Liver (tissue), 9 donors: ENCODE results near the gene TSPAN19. TPM values are rescaled to one million over a fixed set of nuclear protein-coding genes. Genes with fewer than 3 reads are reported as not detected.

ENCODE experiments used
- DNase-seq: peaks from one replicate; pipeline ENCODE4 v3.0.0-alpha.2; 2017; ENCODE audit warnings: low spot score
- H3K27ac ChIP-seq, 2 donors: one replicate each; pipeline ENCODE4 v1.7.0; 2013; ENCODE audit warnings: inconsistent platforms in 2 of 2, low read length in 2 of 2, control low read depth in 1 of 2, low read depth in 1 of 2, mild to moderate bottlenecking in 1 of 2
- H3K27me3 ChIP-seq, 4 donors: one replicate each; pipeline versions ENCODE4 v1.6.1 to v1.7.0; 2013; ENCODE audit warnings: low read length in 3 of 4, inconsistent platforms in 1 of 4, mild to moderate bottlenecking in 1 of 4, moderate library complexity in 1 of 4; ENCODE audit not compliant: control insufficient read depth in 4 of 4, insufficient read depth in 4 of 4
- H3K36me3 ChIP-seq, 4 donors: one replicate each; pipeline versions ENCODE4 v1.6.1 to v1.7.0; 2013; ENCODE audit warnings: low read length in 3 of 4, mild to moderate bottlenecking in 3 of 4, low read depth in 1 of 4, moderate library complexity in 1 of 4; ENCODE audit not compliant: control insufficient read depth in 4 of 4, insufficient read depth in 3 of 4
- H3K4me1 ChIP-seq, 4 donors: one replicate each; pipeline versions ENCODE4 v1.6.1 to v1.7.0; 2013; ENCODE audit warnings: low read length in 3 of 4, mild to moderate bottlenecking in 3 of 4, moderate library complexity in 1 of 4; ENCODE audit not compliant: control insufficient read depth in 4 of 4, insufficient read depth in 4 of 4
- H3K4me3 ChIP-seq, 3 donors: one replicate each; pipeline versions ENCODE4 v1.6.1 to v1.7.0; 2013; ENCODE audit warnings: low read length in 3 of 3, control low read depth in 1 of 3, low read depth in 1 of 3, mild to moderate bottlenecking in 1 of 3
- H3K9ac ChIP-seq, 2 donors: one replicate each; pipeline ENCODE4 v1.7.0; 2013; ENCODE audit warnings: low read length in 2 of 2, mild to moderate bottlenecking in 2 of 2, moderate library complexity in 2 of 2, control low read depth in 1 of 2, low read depth in 1 of 2
- H3K9me3 ChIP-seq, 4 donors: one replicate each; pipeline versions ENCODE4 v1.6.1 to v1.7.0; 2013; ENCODE audit warnings: low read length in 3 of 4; ENCODE audit not compliant: control insufficient read depth in 4 of 4
- ATF3 ChIP-seq: IDR thresholded peaks from 2 replicates; pipeline ENCODE4 v1.6.1; 2016; ENCODE audit warnings: antibody characterized with exemption
- CTCF ChIP-seq: fragments of 150-350 bp; IDR thresholded peaks from 2 replicates; pipeline ENCODE4 v1.5.1; 2017; ENCODE audit warnings: improper control_type of control experiment, low read depth, low read length; ENCODE audit not compliant: missing input control
- FOXA1 ChIP-seq: IDR thresholded peaks from 2 replicates; pipeline ENCODE4 v1.6.1; 2016; ENCODE audit warnings: antibody characterized with exemption
- FOXA2 ChIP-seq: IDR thresholded peaks from 2 replicates; pipeline ENCODE4 v1.6.1; 2016; ENCODE audit warnings: antibody characterized with exemption
- GABPA ChIP-seq, 2 donors: IDR thresholded peaks in 1 of 2; conservative IDR thresholded peaks in 1 of 2; 2 replicates each; pipeline ENCODE4 v1.6.1; 2016; ENCODE audit warnings: antibody characterized with exemption in 2 of 2, mild to moderate bottlenecking in 1 of 2, moderate library complexity in 1 of 2
- HNF4A ChIP-seq, 2 donors: conservative IDR thresholded peaks; 2 replicates each; pipeline ENCODE4 v1.6.1; 2016; ENCODE audit warnings: antibody characterized with exemption in 2 of 2, mild to moderate bottlenecking in 2 of 2
- HNF4G ChIP-seq: IDR thresholded peaks from 2 replicates; pipeline ENCODE4 v1.6.1; 2016; ENCODE audit warnings: antibody characterized with exemption
- JUND ChIP-seq, 2 donors: IDR thresholded peaks; 2 replicates each; pipeline ENCODE4 v1.6.1; 2016; ENCODE audit warnings: antibody characterized with exemption in 2 of 2
- MAX ChIP-seq: IDR thresholded peaks from 2 replicates; pipeline ENCODE4 v1.6.1; 2016; ENCODE audit warnings: antibody characterized with exemption
- RAD21 ChIP-seq, 2 donors: IDR thresholded peaks; 2 replicates each; pipeline ENCODE4 v1.6.1; 2016; ENCODE audit warnings: antibody characterized with exemption in 2 of 2, mild to moderate bottlenecking in 2 of 2
- REST ChIP-seq: IDR thresholded peaks from 2 replicates; pipeline ENCODE4 v1.6.1; 2016; ENCODE audit warnings: antibody characterized with exemption, mild to moderate bottlenecking
- RXRA ChIP-seq, 2 donors: IDR thresholded peaks; 2 replicates each; pipeline ENCODE4 v1.6.1; 2017 to 2018; ENCODE audit warnings: antibody characterized with exemption in 2 of 2, mild to moderate bottlenecking in 1 of 2
- TAF1 ChIP-seq: conservative IDR thresholded peaks from 2 replicates; pipeline ENCODE4 v1.6.1; 2016; ENCODE audit warnings: antibody characterized with exemption, mild to moderate bottlenecking
- YY1 ChIP-seq: IDR thresholded peaks from 2 replicates; pipeline ENCODE4 v1.6.1; 2016; ENCODE audit warnings: antibody characterized with exemption, mild to moderate bottlenecking
- ZBTB33 ChIP-seq: IDR thresholded peaks from 2 replicates; pipeline ENCODE4 v1.6.1; 2016; ENCODE audit warnings: antibody characterized with exemption
- WGBS: extraction: QIAGEN DNeasy Blood & Tissue Kit; methylation state at CpG from one replicate; pipeline ENCODE4 v1.1.7; 2013; 5-methylcytosine and 5-hydroxymethylcytosine counted together
- polyA plus RNA-seq, 2 donors: library from polyadenylated mRNA; stranded (reverse) in 1 of 2; unstranded in 1 of 2; fragments of 200-250 nt in 1 of 2; fragments of >200 nt in 1 of 2; fragmentation: Nextera tagmentation in 1 of 2; extraction: Ambion mirVana in 1 of 2; gene quantifications; one replicate each; pipeline versions ENCODE4 v1.2.1 to v1.2.3, GENCODE V29; 2013 to 2015
- total RNA-seq, 2 donors: library from RNA; depleted of rRNA; stranded (reverse); fragments of >200 nt; gene quantifications; one replicate each; pipeline ENCODE4 v1.2.3, GENCODE V29; 2014
- donor health status: healthy.
- donor health status: healthy.
- donor health status: healthy.
- donor health status: healthy.
- donor health status: healthy.

TSPAN19 gene
- total and polyA plus RNA-seq, 4 donors: not detected

- no peak overlapping the region for H3K27ac ChIP-seq
- H3K36me3 ChIP-seq: no peaks in the 10 kb centered on the region
- TF ChIP-seq CTCF (no peak), REST (no peak), RAD21 (IDR thresholded peaks at IDR 0.05) (no peak), JUND (IDR thresholded peaks at IDR 0.05) (no peak), HNF4G (no peak), GABPA (IDR thresholded peaks at IDR 0.05 in 1 of 2, conservative IDR thresholded peaks at IDR 0.05 in 1 of 2) (no peak), HNF4A (conservative IDR thresholded peaks at IDR 0.05) (no peak), YY1 (no peak), FOXA1 (no peak), FOXA2 (no peak), RXRA (IDR thresholded peaks at IDR 0.05) (no peak), ATF3 (no peak), ZBTB33 (no peak), TAF1 (no peak)
- no peaks in the 10 kb centered on the region for H3K9me3 ChIP-seq
- peaks cover 0 to 4% (median 0%) of the 10 kb centered on the region in 4 donors for H3K27me3 ChIP-seq
- no peak overlapping the region for H3K4me3 ChIP-seq
- H3K4me1 ChIP-seq: no peaks in the 10 kb centered on the region
- no peak overlapping the region for H3K9ac ChIP-seq
- DNase-seq: no peak
Measured at GRCh38 chr12:85017618-85018017, 18.5 kb downstream of the TSPAN19 start.

GRCh38 chr12:85017133-85017532 is 18.9 kb downstream of the TSPAN19 start:
- WGBS: 62% methylated on average over 3 of the region's 3 CpGs
- no peak overlapping the region for H3K27ac ChIP-seq
- H3K4me1 ChIP-seq: no peaks in the 10 kb centered on the region
- no peaks in the 10 kb centered on the region for H3K9me3 ChIP-seq
- H3K9ac ChIP-seq: no peak overlapping the region
- TF ChIP-seq HNF4G: no peak
- no peak for TF ChIP-seq MAX
- H3K4me3 ChIP-seq: no peak overlapping the region
- DNase-seq: no peak
- H3K27me3 ChIP-seq: peaks cover 0 to 4% (median 0%) of the 10 kb centered on the region in 4 donors
- no peaks in the 10 kb centered on the region for H3K36me3 ChIP-seq
